Peyer's patch (tissue), 4 donors: ENCODE results near the gene SCO1. TPM values are rescaled to one million over a fixed set of nuclear protein-coding genes. Genes with fewer than 3 reads are reported as not detected.

ENCODE experiments used
- DNase-seq, 3 donors: peaks; one replicate each; pipeline ENCODE4 v3.0.0-alpha.2; 2017 to 2019
- H3K27ac ChIP-seq, 4 donors: fragments of 200-600 bp; sonication (generic); one replicate each; pipeline ENCODE4 v1.5.1; 2016 to 2019
- H3K27me3 ChIP-seq, 2 donors: fragments of 200-600 bp; sonication (generic); one replicate each; pipeline ENCODE4 v1.5.1; 2019
- H3K36me3 ChIP-seq, 3 donors: fragments of 200-600 bp; sonication (generic); one replicate each; pipeline ENCODE4 v1.5.1; 2016 to 2019
- H3K4me1 ChIP-seq, 4 donors: fragments of 200-600 bp; sonication (generic); one replicate each; pipeline ENCODE4 v1.5.1; 2016 to 2019
- H3K4me3 ChIP-seq, 4 donors: fragments of 200-600 bp; sonication (generic); 1 replicate in 3 of 4; 2 replicates in 1 of 4; pipeline ENCODE4 v1.5.1; 2016 to 2019; ENCODE audit warnings: mild to moderate bottlenecking in 1 of 4
- H3K9me3 ChIP-seq, 4 donors: fragments of 200-600 bp; sonication (generic); one replicate each; pipeline ENCODE4 v1.5.1; 2016 to 2019; ENCODE audit warnings: mild to moderate bottlenecking in 1 of 4
- CTCF ChIP-seq, 6 experiments: fragments of 450-650 bp in 4 of 6; fragments of 200-600 bp in 2 of 6; sonication (generic) in 1 of 6; IDR thresholded peaks; one replicate each; pipeline ENCODE4 v1.5.1; 2017 to 2019; ENCODE audit warnings: antibody characterized with exemption in 6 of 6, mild to moderate bottlenecking in 3 of 6, moderate library complexity in 1 of 6
- POLR2A ChIP-seq, 2 donors: fragments of 450-650 bp; IDR thresholded peaks; one replicate each; pipeline ENCODE4 v1.5.1; 2017; ENCODE audit warnings: antibody characterized with exemption in 2 of 2, mild to moderate bottlenecking in 2 of 2, moderate library complexity in 2 of 2
- total RNA-seq, 4 donors: library from RNA; depleted of rRNA; stranded (reverse); fragments of >200 nt; gene quantifications; one replicate each; pipeline ENCODE4 v1.1.0, GENCODE V29; 2016

SCO1 gene
- total RNA-seq, 4 donors from 2014 or later = 12.4 to 28.6 (median 19.5) TPM

GRCh38 chr17:10663231-10663630 lies 34.1 kb downstream of the SCO1 start:
- no peak overlapping the region for H3K4me3 ChIP-seq
- H3K36me3 ChIP-seq = no peaks in the 10 kb centered on the region
- H3K27me3 ChIP-seq = no peaks in the 10 kb centered on the region
- H3K4me1 ChIP-seq = no peaks in the 10 kb centered on the region
- TF ChIP-seq CTCF (IDR thresholded peaks at IDR 0.05) = no peak
- no peak for TF ChIP-seq POLR2A (IDR thresholded peaks at IDR 0.05)
- no peak overlapping the region for H3K27ac ChIP-seq
- H3K9me3 ChIP-seq = no peaks in the 10 kb centered on the region
- DNase-seq = no peak

- Histone ChIP-seq H3K4me3 (no peak overlapping the region), H3K27ac (no peak overlapping the region), H3K27me3 (no peaks in the 10 kb centered on the region), H3K4me1 (no peaks in the 10 kb centered on the region), H3K9me3 (no peaks in the 10 kb centered on the region), H3K36me3 (no peaks in the 10 kb centered on the region)
- DNase-seq = no peak
- TF ChIP-seq POLR2A (IDR thresholded peaks at IDR 0.05) = no peak
- TF ChIP-seq CTCF (IDR thresholded peaks at IDR 0.05) = no peak
These were observed 35.9 kb downstream of the SCO1 start for GRCh38 chr17:10661437-10661836.

GRCh38 chr17:10657879-10658278 lies 39.5 kb downstream of the SCO1 start:
- Histone ChIP-seq H3K36me3 (no peaks in the 10 kb centered on the region), H3K9me3 (no peaks in the 10 kb centered on the region), H3K27ac (no peak overlapping the region), H3K4me1 (no peaks in the 10 kb centered on the region), H3K27me3 (no peaks in the 10 kb centered on the region), H3K4me3 (no peak overlapping the region)
- DNase-seq = no peak
- no peak for TF ChIP-seq CTCF (IDR thresholded peaks at IDR 0.05)
- no peak for TF ChIP-seq POLR2A (IDR thresholded peaks at IDR 0.05)

- no peaks in the 10 kb centered on the region for H3K36me3 ChIP-seq
- no peaks in the 10 kb centered on the region for H3K9me3 ChIP-seq
- no peak within 1 kb of the TSS for H3K4me3 ChIP-seq
- H3K27ac ChIP-seq = no peak within 1 kb of the TSS
- DNase-seq = no peak
- H3K4me1 ChIP-seq = no peaks in the 10 kb centered on the region
- H3K27me3 ChIP-seq = no peaks in the 10 kb centered on the region
- TF ChIP-seq CTCF (IDR thresholded peaks at IDR 0.05) = no peak
These were observed 40.2 kb downstream of the SCO1 start, which contains the start of gene MYH3 for GRCh38 chr17:10657148-10657547. TSS of gene MYH3 (minus strand) at chr17:10657309. CDS start at chr17:10655064, 2,245 bp downstream.

- Histone ChIP-seq H3K9me3 (no peaks in the 10 kb centered on the region), H3K4me3 (no peak overlapping the region), H3K27me3 (no peaks in the 10 kb centered on the region), H3K36me3 (no peaks in the 10 kb centered on the region), H3K4me1 (no peaks in the 10 kb centered on the region), H3K27ac (no peak overlapping the region)
- DNase-seq = no peak
- TF ChIP-seq POLR2A (IDR thresholded peaks at IDR 0.05) (no peak), CTCF (IDR thresholded peaks at IDR 0.05) (no peak)
These were observed 43.3 kb downstream of the SCO1 start for GRCh38 chr17:10653987-10654386.
